Activated T-helper 1 cell treated with anti-CD3 and anti-CD28 coated beads, Interleukin-12 subunit alpha, Interleukin-12 subunit beta, Interleukin-2, Interleukin-4 antibody, amounts not matched to agents 30 ng/mL and 10 ng/mL and 1 ng/mL, durations not matched to agents 14 hours and 24 hours and 36 hours (primary cell): ENCODE measurements around the gene SMS. TPM values are rescaled to one million over a fixed set of nuclear protein-coding genes. Genes with fewer than 3 reads are reported as not detected.

Experiments
- DNase-seq: peaks from one replicate; pipeline ENCODE4 v3.0.0; 2021; ENCODE audit warnings: low spot score
- H3K27ac Mint-ChIP-seq: one replicate; pipeline ENCODE4 v1.8.0; 2021; ENCODE audit warnings: mild to moderate bottlenecking, mixed read lengths
- H3K27me3 Mint-ChIP-seq: one replicate; pipeline ENCODE4 v1.8.0; 2022; ENCODE audit warnings: mild to moderate bottlenecking, moderate library complexity, mixed read lengths; ENCODE audit not compliant: insufficient read depth
- H3K36me3 Mint-ChIP-seq: one replicate; pipeline ENCODE4 v1.8.0; 2021; ENCODE audit warnings: low read depth, mixed read lengths
- H3K4me1 Mint-ChIP-seq: one replicate; pipeline ENCODE4 v1.8.0; 2021; ENCODE audit warnings: low read depth, mixed read lengths
- H3K4me3 Mint-ChIP-seq: one replicate; pipeline ENCODE4 v1.8.0; 2021; ENCODE audit warnings: mild to moderate bottlenecking, moderate library complexity, mixed read lengths
- H3K9me3 Mint-ChIP-seq: one replicate; pipeline ENCODE4 v1.8.0; 2021; ENCODE audit warnings: mixed read lengths
- intact Hi-C: fragments of 100-400 bp; cut with micrococcal nuclease; formaldehyde crosslinking; loops from one replicate; pipeline ENCODE4 v1.15.1; 2024
- total RNA-seq: library from RNA; stranded (reverse); gene quantifications from 2 replicates; pipeline ENCODE4 v1.2.3, GENCODE V29; 2022

Gene SMS
- total RNA-seq, 1 donor from 2014 or later = 144 TPM

DNA sequence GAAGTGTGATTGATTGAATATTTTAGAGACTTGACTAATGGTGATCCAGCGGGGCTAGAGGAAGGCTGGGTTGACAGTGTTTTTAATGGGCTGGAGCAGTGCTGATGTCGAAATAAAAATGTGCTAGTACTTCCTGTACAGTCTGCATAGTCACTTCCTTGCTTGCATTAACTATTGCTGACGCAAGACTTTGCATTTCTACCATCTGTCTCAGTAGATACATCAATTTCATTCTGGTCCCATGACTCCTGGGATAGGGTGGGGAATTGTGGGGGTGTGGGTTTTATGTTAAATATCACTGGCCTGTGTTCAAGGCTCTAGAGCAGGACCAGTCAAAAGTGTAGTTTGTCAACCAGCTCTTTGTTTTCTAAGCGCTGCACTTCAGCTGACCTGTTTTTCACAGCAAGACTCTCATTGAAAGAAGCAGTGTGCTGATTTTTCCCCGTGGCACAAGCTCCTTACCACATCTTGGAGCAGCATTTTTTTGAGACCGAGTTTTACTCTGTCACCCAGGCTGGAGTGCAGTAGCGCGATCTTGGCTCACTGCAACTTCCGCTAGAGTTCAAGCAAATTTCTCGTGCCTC, 56.5 kb downstream of the SMS start:
- DNase-seq = no peak
- H3K4me1 Mint-ChIP-seq = peaks cover 24% of the 10 kb centered on the region
- H3K9me3 Mint-ChIP-seq = no peaks in the 10 kb centered on the region
- H3K36me3 Mint-ChIP-seq = peaks cover 34% of the 10 kb centered on the region
- H3K27ac Mint-ChIP-seq = peak overlapping the region; percentile 52
- intact Hi-C loops = no loop called here
- H3K27me3 Mint-ChIP-seq = no peaks in the 10 kb centered on the region
- no peak overlapping the region for H3K4me3 Mint-ChIP-seq

DNA sequence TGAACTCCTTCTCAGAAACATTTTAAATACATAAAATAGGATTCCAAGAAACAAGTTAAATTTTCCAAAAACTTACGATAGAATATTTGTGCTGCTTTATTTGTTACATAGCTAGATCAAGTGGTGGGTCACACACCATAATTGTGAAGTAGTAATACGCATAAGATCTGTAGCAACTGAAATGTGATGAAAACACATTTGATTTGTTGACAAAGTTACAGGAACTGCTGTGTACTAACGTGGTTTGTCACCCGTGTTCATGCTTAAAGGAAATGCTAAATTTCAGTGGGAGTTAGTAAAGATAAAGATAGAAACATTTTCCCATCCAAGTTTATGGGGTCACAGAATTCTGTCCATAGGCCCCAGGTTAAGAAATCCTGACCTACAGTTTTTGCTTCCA, 57.5 kb downstream of the SMS start:
- H3K27ac Mint-ChIP-seq = peak overlapping the region; percentile 29
- H3K36me3 Mint-ChIP-seq = peaks cover 31% of the 10 kb centered on the region
- intact Hi-C loops = no loop called here

DNA sequence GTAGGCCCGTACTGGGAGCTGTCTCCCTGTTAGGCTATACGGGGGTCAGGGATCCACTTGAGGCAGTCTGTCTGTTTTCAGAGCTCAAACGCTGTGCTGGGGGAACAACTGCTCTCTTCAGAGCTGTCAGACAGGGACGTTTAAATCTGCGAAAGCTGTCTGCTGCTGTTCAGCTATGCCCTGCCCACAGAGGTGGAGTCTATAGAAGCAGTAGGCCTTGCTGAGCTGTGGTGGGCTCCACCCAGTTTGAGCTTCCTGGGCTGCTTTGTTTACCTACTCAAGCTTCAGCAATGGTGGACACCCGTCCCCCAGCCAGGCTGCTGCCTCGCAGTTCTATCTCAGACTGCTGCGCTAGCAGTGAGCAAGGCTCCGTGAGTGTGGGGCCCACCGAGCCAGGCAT, 64.4 kb downstream of the SMS start:
- H3K27ac Mint-ChIP-seq = no peak overlapping the region
- no peaks in the 10 kb centered on the region for H3K9me3 Mint-ChIP-seq
- no peaks in the 10 kb centered on the region for H3K27me3 Mint-ChIP-seq
- DNase-seq = no peak
- no peak overlapping the region for H3K4me3 Mint-ChIP-seq
- H3K36me3 Mint-ChIP-seq = peaks cover 16% of the 10 kb centered on the region
- intact Hi-C loops = no loop called here
- H3K4me1 Mint-ChIP-seq = no peaks in the 10 kb centered on the region

More for the DNA sequence above, 57.5 kb downstream of the SMS start:
- Mint-ChIP-seq H3K27me3 (no peaks in the 10 kb centered on the region), H3K4me3 (no peak overlapping the region), H3K9me3 (no peaks in the 10 kb centered on the region), H3K4me1 (peaks cover 21% of the 10 kb centered on the region)
- no peak for DNase-seq

DNA sequence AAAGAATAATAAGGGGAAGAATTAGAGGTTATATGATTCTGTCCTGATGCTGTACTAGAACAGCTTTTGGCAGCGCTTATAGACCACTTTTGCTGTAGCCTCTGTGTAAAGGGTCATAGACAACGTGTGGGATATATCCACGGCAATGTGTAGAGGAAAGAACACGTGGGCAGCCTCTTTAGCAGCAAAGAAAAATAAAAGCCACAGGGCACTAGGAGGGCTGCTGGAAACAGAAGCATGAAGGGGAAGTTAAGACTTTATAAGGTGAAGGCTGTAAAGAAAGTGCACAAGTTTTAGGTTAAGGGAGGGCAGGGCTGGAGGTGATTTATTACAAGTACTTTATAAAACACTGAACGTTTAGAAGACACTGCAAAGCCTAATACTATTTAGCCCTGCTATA, 71.5 kb downstream of the SMS start:
- peaks cover 5% of the 10 kb centered on the region for H3K4me1 Mint-ChIP-seq
- no peak overlapping the region for H3K27ac Mint-ChIP-seq
- no peak overlapping the region for H3K4me3 Mint-ChIP-seq
- peaks cover 5% of the 10 kb centered on the region for H3K9me3 Mint-ChIP-seq
- no peak for DNase-seq
- intact Hi-C loops = no loop called here
- no peaks in the 10 kb centered on the region for H3K27me3 Mint-ChIP-seq
- H3K36me3 Mint-ChIP-seq = peaks cover 5% of the 10 kb centered on the region

DNA sequence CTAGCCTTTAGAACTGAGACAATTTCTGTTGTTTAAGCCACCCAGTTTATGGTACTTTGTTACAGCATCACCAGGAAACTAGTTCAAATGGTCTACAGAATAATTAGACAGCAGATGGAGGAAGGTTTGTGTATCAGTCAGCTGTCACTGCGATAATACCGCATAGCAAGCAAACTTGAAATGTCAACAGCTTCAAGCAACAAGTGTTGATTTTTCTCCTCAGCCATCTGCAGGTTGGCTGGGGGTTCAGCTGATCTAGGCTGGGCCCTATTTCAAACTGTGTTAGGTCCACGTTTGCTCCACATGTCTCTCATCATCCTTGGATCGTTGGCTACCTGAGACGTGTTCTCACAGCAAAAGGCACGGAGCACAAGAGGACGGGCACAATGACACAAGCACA, 72.4 kb downstream of the SMS start:
- Mint-ChIP-seq H3K9me3 (peaks cover 5% of the 10 kb centered on the region), H3K27ac (no peak overlapping the region), H3K4me1 (peaks cover 5% of the 10 kb centered on the region), H3K27me3 (no peaks in the 10 kb centered on the region), H3K36me3 (peaks cover 2% of the 10 kb centered on the region), H3K4me3 (no peak overlapping the region)
- intact Hi-C loops = no loop called here
- DNase-seq = no peak

DNA sequence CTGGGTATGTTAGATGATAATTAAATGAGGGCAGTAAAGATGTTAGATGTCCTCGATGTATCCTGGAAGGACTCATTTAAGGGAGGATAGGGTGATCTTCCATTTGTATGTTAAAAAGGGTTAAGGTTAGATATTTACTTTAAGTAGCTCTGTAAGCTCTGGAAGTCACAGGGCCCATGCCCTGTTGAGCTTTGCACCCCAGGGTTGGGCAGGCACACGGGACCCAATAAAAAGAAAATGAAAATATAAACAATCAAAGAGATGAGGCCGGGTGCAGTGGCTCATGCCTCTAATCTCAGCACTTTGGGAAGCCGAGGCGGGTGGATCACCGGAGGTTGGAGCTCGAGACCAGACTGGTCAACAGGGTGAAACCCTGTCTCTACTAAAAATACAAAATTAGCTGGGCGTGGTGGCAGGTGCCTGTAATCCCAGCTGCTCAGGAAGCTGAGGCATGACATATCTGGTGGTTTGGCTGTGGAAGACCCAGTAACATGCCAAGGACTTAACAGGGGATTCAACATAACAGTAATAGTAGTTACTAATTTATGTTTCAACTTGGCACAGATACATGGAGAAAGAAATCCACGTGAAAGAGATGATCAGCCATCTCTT, 74.7 kb downstream of the SMS start:
- intact Hi-C loops = no loop called here
- peaks cover 5% of the 10 kb centered on the region for H3K4me1 Mint-ChIP-seq
- no peak overlapping the region for H3K4me3 Mint-ChIP-seq
- H3K27ac Mint-ChIP-seq = no peak overlapping the region
- H3K27me3 Mint-ChIP-seq = no peaks in the 10 kb centered on the region
- peaks cover 2% of the 10 kb centered on the region for H3K9me3 Mint-ChIP-seq
- H3K36me3 Mint-ChIP-seq = peaks cover under 1% of the 10 kb centered on the region
- DNase-seq = no peak

DNA sequence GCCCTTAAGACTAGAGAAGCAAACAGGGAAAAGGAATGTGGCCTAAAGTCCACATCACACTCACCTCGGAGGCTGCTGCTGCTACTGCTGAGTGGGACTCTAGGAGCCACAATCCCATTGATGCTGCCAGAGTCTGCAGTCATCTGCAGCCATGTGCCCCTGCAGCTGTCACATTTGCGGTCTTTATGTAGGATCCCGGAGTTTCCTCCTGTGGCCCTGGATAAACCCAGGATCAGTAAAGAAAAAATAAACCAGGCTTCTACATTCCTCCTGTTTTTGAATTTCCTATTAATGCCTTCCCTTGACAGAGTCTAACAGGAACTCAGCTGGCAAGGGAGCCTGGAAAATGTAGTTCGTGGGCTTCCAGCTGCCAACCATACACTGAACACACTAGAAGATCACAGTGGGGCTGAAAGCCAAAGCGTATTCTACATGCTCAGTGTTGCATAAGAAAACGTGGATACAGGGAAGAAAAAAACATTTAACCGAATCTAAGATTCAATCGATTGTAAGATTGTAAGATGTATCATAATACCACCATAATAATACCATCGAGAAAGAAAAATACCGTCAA, 81.3 kb downstream of the SMS start:
- Mint-ChIP-seq H3K4me1 (peaks cover 1% of the 10 kb centered on the region), H3K27ac (no peak overlapping the region), H3K4me3 (no peak overlapping the region), H3K36me3 (no peaks in the 10 kb centered on the region), H3K9me3 (no peaks in the 10 kb centered on the region), H3K27me3 (no peaks in the 10 kb centered on the region)
- no peak for DNase-seq
- intact Hi-C loops = no loop called here

DNA sequence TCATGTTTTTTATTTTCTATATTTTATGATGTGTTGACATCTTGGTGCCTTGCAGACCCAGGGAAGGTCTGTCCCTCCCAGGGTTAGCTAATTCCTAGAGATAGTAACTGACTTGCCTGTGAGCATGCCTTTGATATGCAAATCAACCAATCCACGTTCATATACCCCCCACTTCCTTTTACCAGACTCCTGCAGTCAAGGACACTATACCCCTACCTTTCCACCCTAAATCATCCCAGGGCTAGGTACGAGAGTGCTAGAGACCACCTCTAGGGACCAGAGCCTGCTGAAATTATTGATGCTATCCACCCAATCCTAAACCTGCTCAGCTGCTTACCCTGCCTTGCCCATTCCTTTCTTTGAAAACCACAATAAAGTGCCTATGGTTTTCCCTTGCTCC, 84.1 kb downstream of the SMS start:
- Mint-ChIP-seq H3K4me3 (no peak overlapping the region), H3K4me1 (peaks cover 11% of the 10 kb centered on the region), H3K9me3 (peaks cover 4% of the 10 kb centered on the region), H3K27me3 (no peaks in the 10 kb centered on the region), H3K27ac (no peak overlapping the region), H3K36me3 (peaks cover 3% of the 10 kb centered on the region)
- no peak for DNase-seq
- intact Hi-C loops = no loop called here

DNA sequence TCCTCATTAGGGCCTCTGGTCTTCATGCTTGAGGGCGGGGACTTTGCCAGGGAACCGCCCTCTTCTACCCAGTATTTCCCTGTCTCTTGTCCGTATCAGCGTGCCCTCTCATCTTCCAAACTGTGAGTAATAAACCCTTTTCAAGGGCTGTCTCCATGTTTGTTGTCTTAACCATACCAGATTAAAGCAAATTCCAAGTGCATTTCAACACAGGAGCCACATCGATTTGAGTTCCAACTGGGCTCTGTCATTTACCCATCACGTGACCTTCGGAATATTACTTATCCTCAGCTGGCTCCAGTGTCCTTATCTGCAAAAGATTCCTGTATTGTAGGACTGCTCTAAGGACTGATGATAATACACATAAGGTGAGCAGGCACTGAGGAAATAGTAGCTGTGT, 85.2 kb downstream of the SMS start:
- intact Hi-C loops = loop anchor here (2.0 kb wide), 1 partner anchor 37 kb away; no protein-coding TSS in a partner anchor
- peaks cover 11% of the 10 kb centered on the region for H3K4me1 Mint-ChIP-seq
- H3K27ac Mint-ChIP-seq = no peak overlapping the region
- H3K27me3 Mint-ChIP-seq = no peaks in the 10 kb centered on the region
- H3K9me3 Mint-ChIP-seq = peaks cover 4% of the 10 kb centered on the region
- H3K36me3 Mint-ChIP-seq = peaks cover 3% of the 10 kb centered on the region
- H3K4me3 Mint-ChIP-seq = no peak overlapping the region
- no peak for DNase-seq

DNA sequence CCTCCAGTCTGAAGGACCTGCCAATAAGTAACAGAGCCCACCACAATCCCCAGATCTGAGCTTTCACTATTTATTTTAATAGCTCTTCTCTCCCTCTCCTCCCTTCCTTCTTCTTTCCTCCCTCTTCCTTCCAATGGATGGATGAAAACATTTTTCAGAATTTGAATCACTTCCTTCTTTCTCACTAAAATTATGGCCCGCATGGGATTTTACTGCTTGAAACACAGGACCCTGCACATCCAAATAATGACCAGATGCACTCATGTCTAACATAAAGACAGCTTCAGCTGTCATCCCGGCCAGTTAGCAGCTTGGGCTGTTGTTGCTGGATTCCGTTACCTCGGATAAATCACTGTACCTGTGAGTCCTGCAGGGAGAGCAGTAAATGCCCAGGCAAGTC, 86.2 kb downstream of the SMS start:
- no peak for DNase-seq
- Mint-ChIP-seq H3K27me3 (no peaks in the 10 kb centered on the region), H3K27ac (no peak overlapping the region), H3K4me1 (peaks cover 11% of the 10 kb centered on the region), H3K36me3 (peaks cover 3% of the 10 kb centered on the region), H3K4me3 (no peak overlapping the region), H3K9me3 (peaks cover 4% of the 10 kb centered on the region)
- intact Hi-C loops = loop anchor here (2.0 kb wide), 1 partner anchor 38 kb away; no protein-coding TSS in a partner anchor

DNA sequence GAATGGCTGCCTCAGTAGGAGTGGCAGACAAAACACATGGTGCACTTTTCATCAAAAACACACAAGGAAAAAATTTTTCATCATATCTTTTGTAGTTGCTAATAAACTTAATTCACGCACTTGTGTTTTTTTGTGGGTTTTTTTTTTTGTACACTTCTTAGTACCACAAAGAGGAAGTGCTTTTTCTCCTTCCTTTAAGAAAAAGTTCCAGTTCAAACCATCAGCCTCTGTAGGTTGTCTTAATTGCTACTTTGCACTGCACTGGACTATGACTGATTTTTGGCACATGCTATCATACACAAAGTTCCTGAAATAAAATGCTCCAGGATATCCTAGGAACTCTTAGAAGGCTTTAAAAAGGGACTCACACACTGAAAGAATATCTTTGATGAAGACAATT, 91.6 kb downstream of the SMS start, which contains the start of gene PHEX:
PHEX (plus strand) TSS at position 242 of the 400 bp plus-strand sequence. CDS start 681 bp downstream, outside the sequence.
- Mint-ChIP-seq H3K9me3 (peaks cover 4% of the 10 kb centered on the region), H3K27ac (peak within 1 kb of the TSS; percentile 63), H3K4me3 (no peak within 1 kb of the TSS), H3K27me3 (no peaks in the 10 kb centered on the region), H3K36me3 (peaks cover 3% of the 10 kb centered on the region), H3K4me1 (peaks cover 21% of the 10 kb centered on the region)
- no peak for DNase-seq
- intact Hi-C loops = loop anchor here (1.0 to 2.0 kb wide), 2 partner anchors 28 to 57 kb away; no protein-coding TSS in a partner anchor

DNA sequence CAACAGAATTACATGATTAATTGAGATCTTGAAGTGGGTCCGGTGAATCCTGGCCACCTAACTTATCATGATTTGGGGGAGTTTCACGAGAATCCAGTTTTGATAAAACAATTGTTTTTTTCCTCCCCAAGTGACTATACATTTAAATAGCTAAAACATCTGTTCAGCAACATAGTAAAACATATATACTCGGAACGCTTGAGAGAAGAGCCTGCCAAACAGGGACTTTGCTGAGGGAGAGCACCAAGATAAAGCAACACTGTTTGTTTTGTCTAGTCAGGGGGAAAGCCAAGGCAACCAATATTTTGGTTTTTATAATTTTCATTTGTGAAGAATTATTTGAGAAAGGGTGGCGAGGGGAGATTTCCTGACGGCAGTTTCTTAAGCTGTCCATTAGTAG, 92.0 kb downstream of the SMS start:
- peaks cover 21% of the 10 kb centered on the region for H3K4me1 Mint-ChIP-seq
- intact Hi-C loops = loop anchor here (1.0 to 2.0 kb wide), 2 partner anchors 28 to 56 kb away; no protein-coding TSS in a partner anchor
- H3K36me3 Mint-ChIP-seq = peaks cover 1% of the 10 kb centered on the region
- H3K27ac Mint-ChIP-seq = peak overlapping the region; percentile 63
- DNase-seq = no peak
- H3K4me3 Mint-ChIP-seq = no peak overlapping the region
- no peaks in the 10 kb centered on the region for H3K27me3 Mint-ChIP-seq
- H3K9me3 Mint-ChIP-seq = peaks cover 2% of the 10 kb centered on the region

DNA sequence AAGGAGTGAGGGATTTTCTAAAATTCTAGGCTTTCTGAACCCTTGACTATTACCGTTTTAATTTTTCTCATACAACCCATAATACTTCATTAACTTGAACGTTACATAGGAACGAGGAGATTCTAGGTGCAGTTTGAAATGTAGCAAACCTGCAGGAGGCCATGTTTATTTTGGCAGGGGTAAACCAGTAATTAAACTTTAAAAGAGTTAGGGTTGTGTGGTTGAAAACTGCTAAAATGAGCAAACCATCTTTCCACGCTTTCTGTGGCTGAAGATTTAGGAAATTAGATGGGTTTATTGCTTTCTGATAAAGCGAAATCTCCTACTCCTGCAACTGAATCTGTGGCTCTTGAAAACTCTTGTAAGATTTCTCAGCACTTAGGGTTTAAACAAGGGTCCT, 93.3 kb downstream of the SMS start:
- no peak for DNase-seq
- Mint-ChIP-seq H3K4me1 (peaks cover 24% of the 10 kb centered on the region), H3K9me3 (no peaks in the 10 kb centered on the region), H3K4me3 (peak overlapping the region; percentile 42), H3K27me3 (no peaks in the 10 kb centered on the region), H3K36me3 (no peaks in the 10 kb centered on the region), H3K27ac (peak overlapping the region; percentile 63)
- intact Hi-C loops = loop anchor here (2.0 kb wide), 1 partner anchor 55 kb away; no protein-coding TSS in a partner anchor
